GM12873 (cell line): ENCODE results near the gene NRXN3.

Experiments
- TF ChIP-seq, protein P1 (sequence below): IDR thresholded peaks from 2 replicates; pipeline ENCODE4 v1.5.1; 2012; ENCODE audit warnings: low read depth, mild to moderate bottlenecking, moderate library complexity, low read length, control low read depth; ENCODE audit not compliant: insufficient read depth; ENCODE audit errors: missing control alignments

The NRXN3 gene

DNA sequence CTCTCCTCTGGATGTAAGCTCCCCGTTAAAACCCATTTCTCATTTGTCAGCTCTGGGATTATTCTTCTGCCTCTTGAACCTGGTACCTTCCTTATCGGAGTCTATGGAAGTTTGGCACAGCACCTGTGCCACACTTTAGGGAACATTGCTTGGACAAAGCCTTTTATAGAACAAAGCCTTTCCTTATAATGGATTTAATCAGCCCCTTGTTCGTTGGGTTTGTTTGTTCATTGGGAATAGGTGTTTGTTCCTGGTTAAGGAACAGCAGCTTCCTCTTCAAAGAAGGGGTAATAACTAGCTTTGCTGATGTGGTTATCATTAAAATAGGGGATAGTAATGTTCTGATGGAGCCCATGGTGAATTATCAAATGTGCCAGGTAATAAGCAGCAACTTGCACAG, 70.4 kb downstream of the NRXN3 start:
- TF ChIP-seq, protein P1, sequence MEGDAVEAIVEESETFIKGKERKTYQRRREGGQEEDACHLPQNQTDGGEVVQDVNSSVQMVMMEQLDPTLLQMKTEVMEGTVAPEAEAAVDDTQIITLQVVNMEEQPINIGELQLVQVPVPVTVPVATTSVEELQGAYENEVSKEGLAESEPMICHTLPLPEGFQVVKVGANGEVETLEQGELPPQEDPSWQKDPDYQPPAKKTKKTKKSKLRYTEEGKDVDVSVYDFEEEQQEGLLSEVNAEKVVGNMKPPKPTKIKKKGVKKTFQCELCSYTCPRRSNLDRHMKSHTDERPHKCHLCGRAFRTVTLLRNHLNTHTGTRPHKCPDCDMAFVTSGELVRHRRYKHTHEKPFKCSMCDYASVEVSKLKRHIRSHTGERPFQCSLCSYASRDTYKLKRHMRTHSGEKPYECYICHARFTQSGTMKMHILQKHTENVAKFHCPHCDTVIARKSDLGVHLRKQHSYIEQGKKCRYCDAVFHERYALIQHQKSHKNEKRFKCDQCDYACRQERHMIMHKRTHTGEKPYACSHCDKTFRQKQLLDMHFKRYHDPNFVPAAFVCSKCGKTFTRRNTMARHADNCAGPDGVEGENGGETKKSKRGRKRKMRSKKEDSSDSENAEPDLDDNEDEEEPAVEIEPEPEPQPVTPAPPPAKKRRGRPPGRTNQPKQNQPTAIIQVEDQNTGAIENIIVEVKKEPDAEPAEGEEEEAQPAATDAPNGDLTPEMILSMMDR, result no peak

DNA sequence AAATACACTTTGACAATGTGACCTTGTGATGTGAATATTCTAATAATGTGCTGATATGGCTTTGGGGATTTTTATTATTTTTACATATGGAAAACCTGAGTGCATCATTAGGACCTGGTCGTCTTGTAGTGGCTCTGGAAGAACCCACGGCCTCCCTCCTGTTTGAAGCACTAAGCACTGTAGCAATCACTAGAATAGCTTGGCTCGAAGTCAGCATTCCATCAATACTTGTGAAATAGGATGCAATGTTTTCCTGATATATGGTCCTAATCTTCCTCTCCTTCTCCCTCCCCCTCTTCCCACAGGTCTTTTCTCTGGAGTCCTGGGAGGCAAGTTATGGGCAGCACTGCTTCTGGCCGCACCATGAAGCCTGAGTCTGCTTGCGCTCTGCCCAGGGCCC, 71.9 kb downstream of the NRXN3 start:
- TF ChIP-seq, protein P1, result no peak

DNA sequence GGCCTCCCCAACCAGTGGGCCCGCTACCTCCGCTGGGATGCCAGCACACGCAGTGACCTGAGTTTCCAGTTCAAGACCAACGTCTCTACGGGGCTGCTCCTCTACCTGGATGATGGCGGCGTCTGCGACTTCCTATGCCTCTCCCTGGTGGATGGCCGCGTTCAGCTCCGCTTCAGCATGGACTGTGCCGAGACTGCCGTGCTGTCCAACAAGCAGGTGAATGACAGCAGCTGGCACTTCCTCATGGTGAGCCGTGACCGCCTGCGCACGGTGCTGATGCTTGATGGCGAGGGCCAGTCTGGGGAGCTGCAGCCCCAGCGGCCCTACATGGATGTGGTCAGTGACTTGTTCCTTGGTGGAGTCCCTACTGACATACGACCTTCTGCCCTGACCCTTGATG, 73.0 kb downstream of the NRXN3 start:
- TF ChIP-seq, protein P1, result no peak

GRCh38 chr14:78245238-78245637, 75.1 kb downstream of the NRXN3 start:
- TF ChIP-seq, protein P1, result no peak

- TF ChIP-seq, protein P1, result no peak
These were observed 78.4 kb downstream of the NRXN3 start for GRCh38 chr14:78248501-78249090.

GRCh38 chr14:78251308-78251707, 81.1 kb downstream of the NRXN3 start:
- TF ChIP-seq, protein P1, result no peak

GRCh38 chr14:78253986-78254385, 83.8 kb downstream of the NRXN3 start:
- TF ChIP-seq, protein P1, result no peak
